Fibroblast of pulmonary artery (primary cell): ENCODE data around the gene HELQ.

Experiments used
- DNase-seq: peaks from one replicate; pipeline ENCODE4 v3.0.0-alpha.2; 2010; ENCODE audit warnings: low read depth
- H3K4me3 ChIP-seq: replicated peaks from 2 replicates; pipeline ENCODE4 v1.5.1; 2011; ENCODE audit warnings: low read depth, mild to moderate bottlenecking, control low read depth, low read length, moderate library complexity
- TF ChIP-seq, protein P1 (sequence below): IDR thresholded peaks from 2 replicates; pipeline ENCODE4 v1.5.1; 2011; ENCODE audit warnings: mild to moderate bottlenecking, control low read depth, low read length, inconsistent platforms; ENCODE audit errors: missing control alignments

The HELQ gene

GRCh38 chr4:83393908-83394307 lies 61.7 kb downstream of the HELQ start:
- no peak for DNase-seq
- TF ChIP-seq, protein P1, sequence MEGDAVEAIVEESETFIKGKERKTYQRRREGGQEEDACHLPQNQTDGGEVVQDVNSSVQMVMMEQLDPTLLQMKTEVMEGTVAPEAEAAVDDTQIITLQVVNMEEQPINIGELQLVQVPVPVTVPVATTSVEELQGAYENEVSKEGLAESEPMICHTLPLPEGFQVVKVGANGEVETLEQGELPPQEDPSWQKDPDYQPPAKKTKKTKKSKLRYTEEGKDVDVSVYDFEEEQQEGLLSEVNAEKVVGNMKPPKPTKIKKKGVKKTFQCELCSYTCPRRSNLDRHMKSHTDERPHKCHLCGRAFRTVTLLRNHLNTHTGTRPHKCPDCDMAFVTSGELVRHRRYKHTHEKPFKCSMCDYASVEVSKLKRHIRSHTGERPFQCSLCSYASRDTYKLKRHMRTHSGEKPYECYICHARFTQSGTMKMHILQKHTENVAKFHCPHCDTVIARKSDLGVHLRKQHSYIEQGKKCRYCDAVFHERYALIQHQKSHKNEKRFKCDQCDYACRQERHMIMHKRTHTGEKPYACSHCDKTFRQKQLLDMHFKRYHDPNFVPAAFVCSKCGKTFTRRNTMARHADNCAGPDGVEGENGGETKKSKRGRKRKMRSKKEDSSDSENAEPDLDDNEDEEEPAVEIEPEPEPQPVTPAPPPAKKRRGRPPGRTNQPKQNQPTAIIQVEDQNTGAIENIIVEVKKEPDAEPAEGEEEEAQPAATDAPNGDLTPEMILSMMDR: no peak
- H3K4me3 ChIP-seq: no peak overlapping the region

- H3K4me3 ChIP-seq: no peak overlapping the region
- no peak for DNase-seq
- TF ChIP-seq, protein P1: no peak
Observed at GRCh38 chr4:83392562-83392961, 63.1 kb downstream of the HELQ start.

GRCh38 chr4:83390944-83391343 lies 64.7 kb downstream of the HELQ start:
- no peak for DNase-seq
- no peak overlapping the region for H3K4me3 ChIP-seq

DNA sequence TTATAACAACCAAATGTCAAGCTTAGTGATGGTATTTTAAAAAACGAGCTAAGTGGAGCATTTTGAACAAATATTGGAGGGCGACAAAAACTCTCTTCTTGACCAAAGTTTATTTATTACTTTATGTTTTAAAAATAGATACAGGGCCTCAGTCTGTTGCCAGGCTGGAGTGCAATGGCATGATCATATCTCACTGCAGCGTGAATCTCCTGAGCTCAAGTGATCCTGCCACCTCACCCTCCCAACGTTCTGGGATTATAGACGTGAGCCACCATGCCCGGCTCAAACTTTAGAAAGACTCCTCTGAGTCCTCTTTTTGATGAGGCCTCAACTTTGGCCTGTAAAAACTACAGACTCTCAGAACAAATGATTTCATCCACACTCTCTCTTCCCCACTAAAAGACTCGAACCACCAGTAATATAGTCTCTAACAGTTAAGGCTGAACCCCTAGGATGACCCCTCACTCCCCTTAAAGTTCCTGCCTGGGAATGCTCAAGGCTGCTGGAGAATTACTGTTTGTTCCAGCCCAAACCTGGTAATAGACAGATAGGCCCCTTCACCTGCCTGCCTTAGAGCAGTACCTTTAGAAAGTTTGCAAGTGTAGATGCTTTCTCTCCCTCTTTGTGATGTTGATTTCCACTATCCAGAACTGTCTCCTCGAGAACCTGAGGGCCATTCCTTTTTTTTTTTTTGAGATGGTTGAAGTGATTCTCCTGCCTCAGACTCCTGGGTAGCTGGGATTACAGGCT lies 65.7 kb downstream of the HELQ start:
- no peak overlapping the region for H3K4me3 ChIP-seq
- no peak for DNase-seq
- TF ChIP-seq, protein P1: no peak

More at GRCh38 chr4:83390944-83391343, 64.7 kb downstream of the HELQ start:
- TF ChIP-seq, protein P1: no peak

DNA sequence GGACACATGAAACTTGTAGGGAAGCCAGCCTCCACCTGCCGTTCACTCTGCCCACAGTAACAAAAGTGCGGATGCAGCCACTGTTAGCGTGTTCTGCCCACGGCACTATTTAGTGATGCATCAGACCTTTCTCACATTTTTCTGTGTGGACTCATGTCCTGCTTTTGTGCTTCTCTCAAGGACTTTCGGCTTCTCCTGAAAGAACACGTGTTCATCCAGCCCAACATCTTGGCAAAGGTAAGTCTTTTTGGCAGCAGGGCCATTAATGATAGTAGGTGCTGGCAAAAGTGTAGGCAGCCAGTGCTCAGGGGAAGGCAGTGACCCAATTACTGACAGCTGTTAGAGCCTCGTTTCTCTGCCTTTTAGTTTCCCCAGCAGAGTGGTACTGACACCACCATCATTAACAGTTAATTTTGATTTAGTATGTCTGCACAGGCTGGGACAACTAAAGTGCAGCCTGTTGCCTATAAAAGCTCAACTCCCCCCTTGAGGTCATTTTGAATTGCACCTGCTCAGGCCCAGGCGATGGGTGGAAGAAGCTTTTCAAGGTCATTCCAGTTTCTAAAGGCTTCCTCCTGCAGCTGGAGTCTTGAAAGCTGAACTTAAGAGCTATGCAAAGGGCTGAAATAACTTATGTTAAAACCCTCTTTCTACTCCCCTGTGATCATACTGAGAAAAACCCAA lies 66.4 kb downstream of the HELQ start:
- H3K4me3 ChIP-seq: no peak overlapping the region
- DNase-seq: no peak
- TF ChIP-seq, protein P1: no peak

- TF ChIP-seq, protein P1: no peak
- DNase-seq: no peak
- H3K4me3 ChIP-seq: no peak overlapping the region
Observed at GRCh38 chr4:83388313-83388676, 67.3 kb downstream of the HELQ start.
